DND-41 (cell line): Measurements from ENCODE around the gene ASTN1.

Experiments
- EZH2 ChIP-seq: IDR thresholded peaks from 3 replicates; pipeline ENCODE4 v1.6.1; 2012; ENCODE audit warnings: borderline replicate concordance, low read depth, mild to moderate bottlenecking, moderate library complexity, low read length, inconsistent platforms; ENCODE audit not compliant: severe bottlenecking
- TF ChIP-seq, protein P1 (sequence below): IDR thresholded peaks from 2 replicates; pipeline ENCODE4 v1.5.1; 2012; ENCODE audit warnings: borderline replicate concordance, low read length, moderate library complexity, mild to moderate bottlenecking; ENCODE audit not compliant: poor library complexity, severe bottlenecking; ENCODE audit errors: extremely low read depth

- TF ChIP-seq, protein P1, sequence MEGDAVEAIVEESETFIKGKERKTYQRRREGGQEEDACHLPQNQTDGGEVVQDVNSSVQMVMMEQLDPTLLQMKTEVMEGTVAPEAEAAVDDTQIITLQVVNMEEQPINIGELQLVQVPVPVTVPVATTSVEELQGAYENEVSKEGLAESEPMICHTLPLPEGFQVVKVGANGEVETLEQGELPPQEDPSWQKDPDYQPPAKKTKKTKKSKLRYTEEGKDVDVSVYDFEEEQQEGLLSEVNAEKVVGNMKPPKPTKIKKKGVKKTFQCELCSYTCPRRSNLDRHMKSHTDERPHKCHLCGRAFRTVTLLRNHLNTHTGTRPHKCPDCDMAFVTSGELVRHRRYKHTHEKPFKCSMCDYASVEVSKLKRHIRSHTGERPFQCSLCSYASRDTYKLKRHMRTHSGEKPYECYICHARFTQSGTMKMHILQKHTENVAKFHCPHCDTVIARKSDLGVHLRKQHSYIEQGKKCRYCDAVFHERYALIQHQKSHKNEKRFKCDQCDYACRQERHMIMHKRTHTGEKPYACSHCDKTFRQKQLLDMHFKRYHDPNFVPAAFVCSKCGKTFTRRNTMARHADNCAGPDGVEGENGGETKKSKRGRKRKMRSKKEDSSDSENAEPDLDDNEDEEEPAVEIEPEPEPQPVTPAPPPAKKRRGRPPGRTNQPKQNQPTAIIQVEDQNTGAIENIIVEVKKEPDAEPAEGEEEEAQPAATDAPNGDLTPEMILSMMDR = no peak
- TF ChIP-seq EZH2 = no peak
Observed at GRCh38 chr1:176904057-176904751, 260.3 kb downstream of the ASTN1 start.
